Skeletal muscle satellite cell (primary cell): ENCODE measurements around the gene TBXA2R.

Source experiments
- H3K27me3 ChIP-seq: 2 replicates; pipeline ENCODE4 v1.7.0; 2013; ENCODE audit warnings: low read length; ENCODE audit not compliant: control insufficient read depth, insufficient read depth
- H3K36me3 ChIP-seq: 2 replicates; pipeline ENCODE4 v1.7.0; 2013; ENCODE audit warnings: mild to moderate bottlenecking, control low read depth, low read length; ENCODE audit not compliant: insufficient read depth
- H3K4me1 ChIP-seq: 2 replicates; pipeline ENCODE4 v1.7.0; 2013; ENCODE audit warnings: low read length; ENCODE audit not compliant: control insufficient read depth, insufficient read depth
- H3K4me2 ChIP-seq: 2 replicates; pipeline ENCODE4 v1.7.0; 2013; ENCODE audit warnings: mild to moderate bottlenecking, low read length
- H3K4me3 ChIP-seq: 2 replicates; pipeline ENCODE4 v1.7.0; 2013; ENCODE audit warnings: low read length
- H3K9ac ChIP-seq: 2 replicates; pipeline ENCODE4 v1.7.0; 2013; ENCODE audit warnings: mild to moderate bottlenecking, low read depth, low read length, moderate library complexity
- H3K9me3 ChIP-seq: replicated peaks from 2 replicates; pipeline ENCODE4 v1.7.0; 2013; ENCODE audit warnings: mild to moderate bottlenecking, control low read depth, low read length

Gene TBXA2R

DNA sequence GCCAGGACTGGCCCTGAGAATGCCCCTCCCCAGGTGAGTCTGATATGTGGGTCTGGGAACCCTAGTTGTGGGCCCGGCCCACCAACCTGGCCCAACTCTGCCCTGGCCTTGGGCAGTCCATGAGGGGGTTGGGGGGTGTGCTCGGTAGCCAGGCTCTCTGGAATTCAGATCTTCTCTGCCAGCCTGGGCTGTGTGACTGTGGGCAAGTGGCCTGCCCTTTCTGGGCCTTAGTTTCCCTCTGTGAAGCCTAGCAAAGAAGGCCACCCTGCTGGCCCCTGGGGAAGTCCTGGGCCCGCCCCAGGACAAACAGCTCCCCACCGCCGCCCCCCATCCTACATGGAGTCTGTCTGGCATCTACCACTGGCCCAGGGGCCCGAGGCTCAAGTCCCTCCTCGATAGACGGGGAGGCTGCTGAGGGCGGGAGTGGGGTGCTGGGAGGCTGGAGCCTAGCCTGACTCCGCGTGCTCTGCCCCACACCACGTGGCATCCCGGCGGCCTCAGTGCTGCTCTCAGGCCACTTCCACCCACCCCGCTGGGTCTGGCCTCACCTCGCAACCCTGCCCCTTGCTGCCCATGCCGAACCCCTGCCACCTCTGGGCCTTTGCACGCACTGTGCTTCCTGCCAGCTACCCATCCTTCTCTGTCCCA lies 8.3 kb upstream of the TBXA2R start:
- H3K27me3 ChIP-seq = no peaks in the 10 kb centered on the region
- no peaks in the 10 kb centered on the region for H3K4me1 ChIP-seq
- H3K9ac ChIP-seq = no peak overlapping the region
- no peak overlapping the region for H3K4me2 ChIP-seq
- H3K4me3 ChIP-seq = no peak overlapping the region
- H3K9me3 ChIP-seq = no peaks in the 10 kb centered on the region
- peaks cover 19% of the 10 kb centered on the region for H3K36me3 ChIP-seq

DNA sequence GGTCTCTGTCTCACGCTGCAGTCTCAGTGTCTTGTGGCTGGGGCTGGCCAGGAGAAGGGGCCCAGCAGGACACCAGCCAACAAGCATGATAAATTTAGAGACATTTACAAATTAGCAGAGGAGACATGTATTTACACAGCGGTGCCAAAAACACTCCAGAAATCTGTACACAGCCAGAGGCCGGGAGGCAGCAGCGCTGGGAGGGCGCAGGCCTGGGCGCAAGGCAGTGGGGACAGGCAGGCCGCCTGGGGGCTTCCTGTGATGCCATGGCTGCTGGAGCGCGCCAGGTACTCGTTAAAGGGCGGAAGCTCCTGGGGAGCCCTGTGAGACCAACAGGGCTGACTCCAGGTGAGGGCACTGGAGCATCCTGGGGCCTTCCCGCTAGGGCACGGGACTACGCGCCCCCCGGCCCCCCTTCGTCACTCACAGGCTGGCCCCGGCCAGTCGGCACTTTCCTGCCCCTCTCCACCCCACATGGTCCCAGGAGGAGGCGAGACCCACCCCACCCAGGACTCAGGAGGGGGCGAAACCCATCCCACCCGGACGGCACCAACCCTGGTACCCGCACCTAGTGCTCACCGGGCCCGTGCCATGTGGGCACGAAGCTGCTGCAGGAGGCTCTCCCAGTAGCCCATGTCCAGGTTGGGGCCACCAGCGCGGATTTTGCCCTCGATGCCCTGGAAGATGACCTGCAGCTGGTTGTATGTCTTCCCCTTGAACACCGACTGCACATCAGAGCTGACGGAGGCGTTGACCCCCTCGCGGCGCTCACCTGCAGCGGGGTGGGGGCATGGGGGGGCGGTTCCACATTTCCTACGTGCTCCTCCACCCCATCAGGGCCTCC lies 7.4 kb upstream of the TBXA2R start:
- H3K36me3 ChIP-seq = peaks cover 16% of the 10 kb centered on the region
- H3K4me3 ChIP-seq = no peak overlapping the region
- H3K9me3 ChIP-seq = no peaks in the 10 kb centered on the region
- no peaks in the 10 kb centered on the region for H3K4me1 ChIP-seq
- no peaks in the 10 kb centered on the region for H3K27me3 ChIP-seq
- no peak overlapping the region for H3K9ac ChIP-seq
- no peak overlapping the region for H3K4me2 ChIP-seq

DNA sequence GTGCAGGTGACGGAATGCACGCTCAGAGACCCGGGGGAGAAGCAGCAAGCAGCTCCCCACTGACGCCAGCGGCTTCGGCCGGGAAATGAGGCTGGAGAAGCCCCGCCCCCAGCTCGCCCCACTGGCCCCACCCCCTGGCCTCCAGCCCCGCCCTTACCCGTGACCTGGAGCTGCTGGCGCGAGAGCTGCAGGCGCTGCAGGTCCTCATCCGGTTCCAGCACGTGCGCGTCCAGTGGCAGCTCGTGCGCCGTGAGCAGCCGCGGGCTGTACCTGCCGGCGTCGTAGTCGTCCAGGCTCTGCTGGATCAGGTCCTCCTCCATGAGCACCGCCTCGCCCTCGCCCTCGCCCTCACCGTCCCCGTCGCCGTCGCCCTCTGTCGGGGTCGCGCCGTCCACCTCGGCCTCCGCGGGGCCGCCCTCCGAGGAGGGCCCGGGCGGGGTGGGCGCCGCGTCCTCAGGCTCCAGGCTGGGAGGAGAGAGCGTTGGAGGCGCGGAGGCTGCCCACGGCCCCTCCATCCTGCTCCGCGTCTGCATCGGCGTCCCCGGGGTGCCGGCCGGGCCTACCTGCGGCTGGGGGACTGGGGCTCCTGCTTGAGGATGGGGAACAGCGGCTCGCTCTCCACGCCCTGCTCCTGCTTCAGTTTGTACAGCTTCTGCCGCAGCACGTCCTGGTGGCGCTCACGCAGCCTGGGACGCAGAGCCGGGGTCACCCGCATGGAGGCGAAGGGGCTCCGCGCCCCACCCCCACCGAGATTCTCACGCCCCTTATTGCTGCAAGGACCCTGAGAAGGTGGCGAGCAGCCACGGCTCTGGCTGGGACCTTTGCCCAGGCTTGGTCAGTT lies 6.4 kb upstream of the TBXA2R start:
- Histone ChIP-seq H3K9me3 (no peaks in the 10 kb centered on the region), H3K36me3 (peaks cover 15% of the 10 kb centered on the region), H3K4me2 (no peak overlapping the region), H3K4me3 (no peak overlapping the region), H3K4me1 (no peaks in the 10 kb centered on the region), H3K9ac (no peak overlapping the region), H3K27me3 (no peaks in the 10 kb centered on the region)

DNA sequence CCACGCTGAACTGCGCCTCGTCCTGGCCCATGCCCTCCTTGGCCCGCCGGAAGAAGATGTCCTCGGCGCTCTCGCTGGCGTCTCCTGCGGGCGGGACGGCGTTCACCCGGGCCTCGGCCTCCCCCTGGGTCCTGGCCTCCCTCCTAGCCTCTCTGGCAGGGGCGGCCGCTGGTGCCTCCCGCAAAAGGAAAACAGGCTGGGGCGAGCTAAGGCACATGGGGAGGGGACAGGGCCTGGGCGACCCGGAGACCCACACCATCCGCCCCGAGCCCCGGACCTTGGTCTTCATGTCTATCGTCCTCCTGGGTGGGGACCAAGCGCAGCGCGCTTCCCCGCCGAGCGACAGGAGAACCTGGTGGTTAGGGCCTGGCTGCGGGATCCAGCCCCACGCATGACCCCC lies 5.7 kb upstream of the TBXA2R start:
- no peak overlapping the region for H3K4me2 ChIP-seq
- H3K9me3 ChIP-seq = no peaks in the 10 kb centered on the region
- H3K27me3 ChIP-seq = no peaks in the 10 kb centered on the region
- no peak overlapping the region for H3K9ac ChIP-seq
- H3K4me1 ChIP-seq = peaks cover 6% of the 10 kb centered on the region
- H3K4me3 ChIP-seq = no peak overlapping the region
- peaks cover 15% of the 10 kb centered on the region for H3K36me3 ChIP-seq

DNA sequence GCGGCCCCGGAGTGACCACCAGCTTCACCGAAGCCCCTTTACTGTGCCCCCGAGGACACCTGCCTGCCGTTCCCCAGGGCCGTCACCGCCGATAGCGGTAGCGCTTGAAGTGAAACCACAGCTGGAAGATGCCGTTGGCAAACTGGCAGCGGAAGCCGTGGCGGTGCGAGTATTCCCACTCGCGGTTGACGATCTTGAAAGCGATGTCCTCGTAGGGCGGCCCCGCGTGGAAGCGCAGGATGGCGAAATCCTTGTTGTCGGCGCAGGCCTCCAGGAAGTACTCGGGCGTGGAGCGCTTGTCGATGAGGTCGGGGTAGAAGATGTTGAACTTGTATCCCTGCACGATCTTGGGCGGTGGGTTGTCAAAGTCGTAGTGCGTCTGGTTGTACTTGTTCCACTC lies 5.2 kb upstream of the TBXA2R start:
- peaks cover 15% of the 10 kb centered on the region for H3K36me3 ChIP-seq
- H3K27me3 ChIP-seq = no peaks in the 10 kb centered on the region
- H3K4me1 ChIP-seq = peaks cover 10% of the 10 kb centered on the region
- H3K4me3 ChIP-seq = no peak overlapping the region
- H3K4me2 ChIP-seq = no peak overlapping the region
- no peaks in the 10 kb centered on the region for H3K9me3 ChIP-seq
- H3K9ac ChIP-seq = no peak overlapping the region

DNA sequence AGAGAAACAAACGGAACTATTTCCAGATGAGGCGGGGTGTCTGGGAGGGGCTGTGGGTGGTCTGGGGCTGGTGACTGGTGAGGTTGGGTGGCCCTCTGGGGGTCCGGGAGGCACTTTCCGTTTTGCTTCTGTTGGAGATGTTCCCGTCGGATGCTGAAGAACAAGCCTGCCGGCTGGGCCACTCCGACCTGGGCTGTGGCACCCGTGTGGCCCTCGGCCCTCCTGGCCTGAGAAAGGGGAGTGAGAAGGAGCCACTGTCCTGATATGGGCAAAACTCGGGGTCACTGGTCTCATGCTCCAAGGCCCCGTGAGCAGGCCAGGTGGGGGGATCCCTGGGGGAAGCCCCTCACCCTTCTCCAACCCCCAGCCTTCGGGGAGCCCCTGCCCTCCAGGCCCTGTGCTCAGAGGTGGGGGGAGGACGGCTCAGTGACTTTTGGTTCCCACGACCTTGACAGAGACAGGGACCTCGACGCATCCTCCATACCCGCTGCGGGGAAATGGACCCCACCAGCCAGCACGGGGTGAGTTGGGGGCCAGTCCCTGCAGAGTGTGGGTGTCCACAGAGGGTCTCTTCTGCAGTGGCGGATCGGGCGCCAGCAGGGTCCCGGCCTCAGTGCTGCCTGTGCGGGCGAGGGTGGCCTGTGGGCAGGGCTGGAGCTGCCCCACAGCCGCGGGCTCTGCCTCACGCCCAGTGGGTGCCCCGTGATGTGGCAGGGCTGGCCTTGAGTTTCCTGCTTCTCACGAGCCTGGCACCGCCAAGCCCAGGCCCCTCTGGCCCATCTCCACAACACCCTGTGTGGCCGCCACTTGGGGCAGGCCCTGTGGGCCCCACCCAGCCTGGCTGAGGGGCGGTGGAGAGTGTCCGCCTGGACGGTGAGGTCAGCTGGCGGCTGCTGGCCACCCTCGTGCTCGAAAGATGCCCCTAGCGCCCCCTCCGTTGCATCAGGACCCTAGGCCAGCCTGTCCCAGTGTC lies 4.4 kb upstream of the TBXA2R start:
- H3K4me1 ChIP-seq = peaks cover 15% of the 10 kb centered on the region
- no peaks in the 10 kb centered on the region for H3K9me3 ChIP-seq
- H3K9ac ChIP-seq = no peak overlapping the region
- peaks cover 15% of the 10 kb centered on the region for H3K36me3 ChIP-seq
- H3K4me3 ChIP-seq = no peak overlapping the region
- H3K4me2 ChIP-seq = no peak overlapping the region
- H3K27me3 ChIP-seq = no peaks in the 10 kb centered on the region

DNA sequence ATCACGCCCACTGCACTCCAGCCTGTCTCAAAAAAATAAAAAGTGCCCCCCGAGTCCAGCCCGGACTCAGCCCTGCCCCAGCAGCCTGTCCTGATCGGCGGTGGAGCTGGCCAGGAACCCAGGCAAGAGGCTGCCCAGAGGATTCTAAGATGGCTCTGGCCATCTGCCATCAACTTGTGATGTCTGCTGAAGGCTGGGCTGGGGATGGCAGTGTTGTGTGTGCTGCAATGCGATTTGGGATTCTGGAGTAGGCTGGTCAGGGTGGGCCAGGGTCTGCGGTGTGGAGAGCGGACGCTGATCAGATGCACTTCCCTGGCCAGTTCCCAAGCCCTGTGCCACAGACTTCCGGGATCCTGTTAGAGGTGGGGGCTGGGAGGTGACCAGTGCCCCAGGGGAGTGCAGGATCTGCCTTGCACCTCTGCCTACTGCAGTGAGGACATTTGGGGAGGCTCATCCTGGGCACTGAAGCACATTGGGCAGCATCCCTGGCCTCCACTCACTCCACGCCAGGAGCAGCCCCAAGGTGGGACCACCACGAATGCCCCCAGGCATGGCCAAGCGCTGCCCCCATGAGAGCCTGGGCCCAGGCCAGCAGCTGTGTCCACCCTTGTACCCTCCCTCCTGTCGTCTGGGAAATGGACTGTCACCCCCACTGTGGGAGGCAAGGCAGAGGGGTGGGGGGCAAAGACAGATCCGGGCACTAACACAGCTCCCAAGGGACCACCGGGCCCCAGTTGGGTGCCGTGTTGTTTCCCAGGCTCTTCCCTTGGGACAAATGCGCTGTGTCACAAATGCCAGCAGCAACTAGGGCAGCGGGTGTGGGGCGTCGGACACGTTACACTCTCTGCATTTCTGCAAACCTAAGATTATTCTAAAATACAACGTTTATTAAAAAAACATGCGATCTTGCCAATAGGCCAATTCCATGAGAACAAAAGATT lies 3.4 kb upstream of the TBXA2R start:
- Histone ChIP-seq H3K9me3 (no peaks in the 10 kb centered on the region), H3K4me3 (no peak overlapping the region), H3K4me2 (no peak overlapping the region), H3K9ac (no peak overlapping the region), H3K4me1 (peaks cover 18% of the 10 kb centered on the region), H3K36me3 (peaks cover 15% of the 10 kb centered on the region), H3K27me3 (no peaks in the 10 kb centered on the region)

DNA sequence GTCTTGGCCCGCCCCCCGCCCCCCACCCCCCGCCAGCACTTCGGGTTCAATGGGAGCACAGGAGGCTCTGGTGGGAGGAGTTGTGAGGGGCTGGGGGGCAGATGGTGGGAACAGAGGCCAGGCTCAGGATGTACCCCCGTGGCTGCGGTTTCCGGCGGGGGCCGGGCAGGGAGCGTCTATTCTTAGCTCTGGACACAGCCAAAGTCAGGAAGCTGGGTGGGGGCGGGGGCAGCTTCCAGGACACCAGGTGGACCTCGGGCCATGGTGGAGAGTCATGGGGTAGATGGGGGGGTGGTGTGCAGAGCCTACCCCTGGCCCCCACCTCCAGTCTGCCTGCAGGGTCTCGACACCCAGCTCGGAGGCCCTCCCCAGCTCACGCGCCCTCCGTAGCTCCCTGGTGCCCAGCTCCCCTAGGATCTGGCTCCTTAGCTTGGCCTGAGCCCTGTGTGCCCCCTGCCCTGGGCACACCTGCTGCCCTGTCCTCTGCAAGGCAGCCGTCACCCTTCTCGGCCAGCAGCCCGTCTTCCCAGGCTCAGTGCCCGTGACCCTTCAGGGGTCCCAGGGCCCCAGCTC lies 2.2 kb upstream of the TBXA2R start:
- H3K9me3 ChIP-seq = no peaks in the 10 kb centered on the region
- no peak overlapping the region for H3K9ac ChIP-seq
- H3K4me2 ChIP-seq = no peak overlapping the region
- H3K36me3 ChIP-seq = peaks cover 15% of the 10 kb centered on the region
- H3K4me3 ChIP-seq = no peak overlapping the region
- peaks cover 18% of the 10 kb centered on the region for H3K4me1 ChIP-seq
- H3K27me3 ChIP-seq = no peaks in the 10 kb centered on the region

DNA sequence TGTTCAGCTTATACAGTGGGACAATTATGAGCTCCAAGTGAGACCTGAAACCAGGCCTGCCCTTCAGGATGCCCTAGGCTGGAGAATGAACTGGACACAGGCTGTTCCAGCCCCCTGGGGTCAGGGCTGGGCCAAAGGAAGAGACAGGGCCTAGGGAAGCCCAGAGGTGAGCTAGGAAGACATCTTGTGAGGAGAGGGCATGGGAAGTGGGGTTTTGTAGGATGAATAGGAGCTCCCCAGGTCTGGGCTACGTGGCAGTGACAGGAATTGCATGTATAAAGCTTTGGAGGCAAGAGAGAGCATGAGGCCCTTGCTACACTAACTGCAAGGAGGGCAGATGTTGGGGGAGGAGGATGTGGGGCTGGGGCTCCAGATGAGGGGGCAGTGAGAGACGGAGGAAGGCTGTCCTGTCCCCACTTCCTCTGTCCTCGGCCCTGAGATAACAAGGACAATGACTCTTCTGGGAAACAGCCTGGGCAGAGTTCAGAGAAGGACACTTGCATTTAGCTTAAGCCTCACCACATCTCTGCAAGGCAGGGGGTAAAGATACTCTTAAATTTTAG lies 1.5 kb upstream of the TBXA2R start:
- Histone ChIP-seq H3K9me3 (no peaks in the 10 kb centered on the region), H3K36me3 (peaks cover 15% of the 10 kb centered on the region), H3K9ac (no peak overlapping the region), H3K4me2 (no peak overlapping the region), H3K4me3 (no peak overlapping the region), H3K27me3 (no peaks in the 10 kb centered on the region), H3K4me1 (peaks cover 23% of the 10 kb centered on the region)
